Activated CD4-positive, alpha-beta T cell treated with anti-CD3 and anti-CD28 coated beads for 36 hours (primary cell): ENCODE results near the gene ASB4. TPM values are rescaled to one million over a fixed set of nuclear protein-coding genes. Genes with fewer than 3 reads are reported as not detected.
"Not testable (repeated sequence)": the region's sequence is repeated elsewhere in the genome, so short reads cannot be mapped to it uniquely, and the experiment has no call there.

ENCODE experiments used
- ATAC-seq: fragments of 200-7000 bp; cut with Tn5 transposase; one replicate; pipeline ENCODE4 v1.10.0; 2021; ENCODE audit warnings: mild to moderate bottlenecking, moderate library complexity
- CTCF ChIA-PET: fragments of 350-600 bp; sonication (Branson Sonifier 250); formaldehyde crosslinking; loops from one replicate; lab custom pipeline; 2021; ENCODE audit warnings: antibody characterized with exemption; lab: Charles Lee
- POLR2A ChIA-PET: fragments of 350-600 bp; sonication (Branson Sonifier 250); formaldehyde crosslinking; loops from one replicate; lab custom pipeline; 2021; ENCODE audit warnings: antibody characterized with exemption, inconsistent platforms; lab: Charles Lee
- DNase-seq: peaks from one replicate; pipeline ENCODE4 v3.0.0-alpha.2; 2020
- H3K27ac Mint-ChIP-seq: one replicate; pipeline ENCODE4 v1.8.0; 2021; ENCODE audit warnings: mixed read lengths
- H3K27me3 Mint-ChIP-seq: one replicate; pipeline ENCODE4 v1.8.0; 2021; ENCODE audit warnings: mixed read lengths
- H3K36me3 Mint-ChIP-seq: one replicate; pipeline ENCODE4 v1.8.0; 2021; ENCODE audit warnings: low read depth, mixed read lengths
- H3K4me1 Mint-ChIP-seq: one replicate; pipeline ENCODE4 v1.8.0; 2021; ENCODE audit warnings: mixed read lengths
- H3K4me3 Mint-ChIP-seq: one replicate; pipeline ENCODE4 v1.8.0; 2021; ENCODE audit warnings: mild to moderate bottlenecking, moderate library complexity, mixed read lengths
- H3K9me3 Mint-ChIP-seq: one replicate; pipeline ENCODE4 v1.8.0; 2021; ENCODE audit warnings: low read depth, mixed read lengths
- intact Hi-C, 2 experiments: fragments of 100-400 bp; cut with DNase I in 1 of 2; cut with micrococcal nuclease in 1 of 2; formaldehyde crosslinking; loops; one replicate each; pipeline versions ENCODE4 v1.14.2 to v1.15.1; 2022 to 2024; cut with DNase I, micrococcal nuclease
- total RNA-seq, 2 experiments: library from RNA; stranded (reverse); gene quantifications; one replicate each; pipeline ENCODE4 v1.2.3, GENCODE V29; 2021

ASB4 gene
- total RNA-seq, 2 experiments from 2014 or later, result not detected

DNA sequence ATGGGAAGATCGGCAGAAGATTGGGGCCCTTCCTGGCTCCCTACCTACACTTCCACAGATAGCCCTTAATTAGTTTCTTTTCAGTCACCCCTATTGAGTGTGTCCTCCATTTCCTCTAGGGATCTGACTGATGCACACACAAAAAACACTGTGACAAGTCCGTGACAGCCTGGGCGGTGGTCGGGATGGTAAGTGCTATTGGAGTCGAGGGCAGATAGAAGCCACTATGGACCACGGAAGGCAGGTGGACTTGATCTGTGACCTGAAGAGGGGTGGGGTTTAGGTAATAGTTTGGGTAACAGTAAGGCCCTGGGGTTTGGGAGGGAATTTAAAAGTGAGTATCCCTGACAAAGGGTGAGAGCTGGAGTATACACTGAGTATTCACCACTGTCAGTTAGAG, 57.6 kb downstream of the ASB4 start:
- Mint-ChIP-seq H3K4me3 (no peak overlapping the region), H3K9me3 (no peaks in the 10 kb centered on the region), H3K36me3 (no peaks in the 10 kb centered on the region), H3K4me1 (no peaks in the 10 kb centered on the region), H3K27ac (no peak overlapping the region), H3K27me3 (peaks cover 14% of the 10 kb centered on the region)
- ATAC-seq (no peak), DNase-seq (no peak)
- ChIA-PET CTCF (no interaction called here), POLR2A (no interaction called here)
- intact Hi-C loops, result no loop called here

DNA sequence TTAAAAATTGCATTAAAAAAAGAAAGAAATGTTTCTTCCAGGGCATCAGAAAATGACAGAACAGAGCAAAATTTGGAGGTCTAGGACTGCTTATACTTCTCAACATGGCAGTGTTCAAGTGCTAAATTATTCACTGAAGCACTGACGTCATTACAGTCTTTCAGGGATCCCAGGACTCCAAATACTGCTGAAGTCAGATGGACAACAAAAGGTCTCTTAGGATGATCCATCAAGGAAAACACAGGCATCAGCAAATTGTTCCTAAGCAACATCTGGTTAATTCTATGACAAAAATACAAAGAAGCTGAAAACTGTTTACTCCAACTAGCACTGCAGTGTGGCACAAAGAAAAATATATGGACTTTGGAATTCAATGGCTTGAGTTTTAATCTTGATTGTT, 58.4 kb downstream of the ASB4 start:
- H3K9me3 Mint-ChIP-seq, result no peaks in the 10 kb centered on the region
- intact Hi-C loops, result no loop called here
- H3K36me3 Mint-ChIP-seq, result no peaks in the 10 kb centered on the region
- POLR2A ChIA-PET, result no interaction called here
- H3K4me1 Mint-ChIP-seq, result no peaks in the 10 kb centered on the region
- no peak overlapping the region for H3K27ac Mint-ChIP-seq
- DNase-seq (no peak), ATAC-seq (no peak)
- H3K4me3 Mint-ChIP-seq, result no peak overlapping the region
- CTCF ChIA-PET, result interaction anchor here (1.2 kb wide), 1 partner anchor 9 kb away, joined by 3 read pairs; no protein-coding TSS in a partner anchor
- H3K27me3 Mint-ChIP-seq, result peaks cover 11% of the 10 kb centered on the region

DNA sequence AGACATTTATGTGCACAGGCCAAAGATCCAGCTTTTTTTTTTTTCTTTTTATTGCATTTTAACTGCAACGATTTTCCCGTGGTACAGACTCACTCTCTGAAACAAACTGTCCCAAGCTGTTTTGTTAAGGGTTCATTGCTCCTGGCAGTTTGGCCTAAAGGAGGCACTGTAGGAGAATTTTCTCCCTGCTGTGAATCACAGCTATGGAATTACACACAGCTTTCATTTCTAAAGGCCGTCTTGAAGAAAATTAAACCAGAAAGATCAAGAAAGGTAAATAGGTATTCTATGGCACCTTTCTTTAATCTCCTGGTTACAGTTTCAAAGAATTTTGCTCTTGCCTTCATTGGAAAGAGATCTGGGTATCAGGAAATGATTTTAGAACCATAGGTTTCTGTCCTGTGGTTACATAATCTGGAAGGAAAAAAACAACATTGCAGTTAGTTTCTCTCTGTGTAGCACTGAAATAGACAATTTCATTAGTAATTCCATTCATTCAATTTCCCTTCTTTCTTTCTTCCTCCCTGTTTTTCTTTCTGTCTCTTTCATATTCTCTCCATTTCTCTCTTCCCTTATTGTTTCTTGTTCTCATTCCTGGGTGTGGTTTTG, 59.4 kb downstream of the ASB4 start:
- ChIA-PET POLR2A (no interaction called here), CTCF (interaction anchor here (0.9 to 1.2 kb wide), 2 partner anchors 9 to 10 kb away, joined by 3 read pairs; no protein-coding TSS in a partner anchor)
- Mint-ChIP-seq H3K27me3 (peaks cover 11% of the 10 kb centered on the region), H3K4me1 (no peaks in the 10 kb centered on the region), H3K4me3 (no peak overlapping the region), H3K27ac (no peak overlapping the region), H3K36me3 (no peaks in the 10 kb centered on the region), H3K9me3 (no peaks in the 10 kb centered on the region)
- intact Hi-C loops, result no loop called here
- DNase-seq (no peak), ATAC-seq (no peak)

DNA sequence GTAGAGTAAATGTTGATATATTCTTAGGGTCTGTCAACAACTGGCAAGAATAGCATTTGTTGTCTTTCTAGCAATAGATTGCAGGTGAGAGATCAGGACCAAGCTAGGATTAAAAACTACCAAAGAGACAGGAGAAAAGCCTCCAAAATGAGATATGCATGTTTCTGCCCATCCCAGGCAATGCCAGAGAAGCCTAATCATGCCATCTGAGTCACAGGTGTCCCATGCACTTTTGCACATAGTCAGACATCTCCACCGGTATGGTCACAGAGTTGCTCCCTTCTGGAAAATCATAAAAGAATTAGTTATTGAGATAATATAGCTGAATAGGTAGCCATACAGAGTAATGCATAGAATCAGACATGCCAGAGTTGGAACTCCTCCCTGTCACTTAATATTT, 59.9 kb downstream of the ASB4 start:
- DNase-seq, result no peak
- intact Hi-C loops, result no loop called here
- H3K4me3 Mint-ChIP-seq, result no peak overlapping the region
- POLR2A ChIA-PET, result no interaction called here
- peaks cover 10% of the 10 kb centered on the region for H3K27me3 Mint-ChIP-seq
- no peak overlapping the region for H3K27ac Mint-ChIP-seq
- CTCF ChIA-PET, result no interaction called here
- no peaks in the 10 kb centered on the region for H3K36me3 Mint-ChIP-seq
- no peaks in the 10 kb centered on the region for H3K9me3 Mint-ChIP-seq
- no peaks in the 10 kb centered on the region for H3K4me1 Mint-ChIP-seq
- no peak for ATAC-seq

DNA sequence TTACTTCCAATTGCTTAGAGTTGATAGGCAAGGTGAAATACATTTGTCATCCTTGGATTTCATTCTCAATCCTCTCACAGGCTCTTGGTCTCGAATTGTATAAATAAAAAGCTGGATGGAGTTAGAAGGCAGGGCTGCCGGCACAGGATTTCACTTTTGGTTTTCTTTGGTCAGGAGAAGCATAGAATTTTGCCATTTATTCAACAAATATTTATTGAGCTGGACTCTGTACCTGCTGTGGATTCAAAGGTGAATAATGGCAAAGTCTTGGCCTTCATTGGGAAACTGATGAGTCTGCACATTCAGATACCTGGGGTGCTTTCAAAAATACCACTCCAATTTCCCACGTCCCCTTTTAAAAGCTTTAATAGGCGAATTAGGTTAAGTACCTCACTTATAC, 60.9 kb downstream of the ASB4 start:
- intact Hi-C loops, result no loop called here
- ChIA-PET CTCF (no interaction called here), POLR2A (no interaction called here)
- ATAC-seq (no peak), DNase-seq (no peak)
- no peak overlapping the region for H3K4me3 Mint-ChIP-seq
- no peak overlapping the region for H3K27ac Mint-ChIP-seq
- H3K4me1 Mint-ChIP-seq, result no peaks in the 10 kb centered on the region
- no peaks in the 10 kb centered on the region for H3K9me3 Mint-ChIP-seq
- H3K36me3 Mint-ChIP-seq, result no peaks in the 10 kb centered on the region
- H3K27me3 Mint-ChIP-seq, result peaks cover 11% of the 10 kb centered on the region

DNA sequence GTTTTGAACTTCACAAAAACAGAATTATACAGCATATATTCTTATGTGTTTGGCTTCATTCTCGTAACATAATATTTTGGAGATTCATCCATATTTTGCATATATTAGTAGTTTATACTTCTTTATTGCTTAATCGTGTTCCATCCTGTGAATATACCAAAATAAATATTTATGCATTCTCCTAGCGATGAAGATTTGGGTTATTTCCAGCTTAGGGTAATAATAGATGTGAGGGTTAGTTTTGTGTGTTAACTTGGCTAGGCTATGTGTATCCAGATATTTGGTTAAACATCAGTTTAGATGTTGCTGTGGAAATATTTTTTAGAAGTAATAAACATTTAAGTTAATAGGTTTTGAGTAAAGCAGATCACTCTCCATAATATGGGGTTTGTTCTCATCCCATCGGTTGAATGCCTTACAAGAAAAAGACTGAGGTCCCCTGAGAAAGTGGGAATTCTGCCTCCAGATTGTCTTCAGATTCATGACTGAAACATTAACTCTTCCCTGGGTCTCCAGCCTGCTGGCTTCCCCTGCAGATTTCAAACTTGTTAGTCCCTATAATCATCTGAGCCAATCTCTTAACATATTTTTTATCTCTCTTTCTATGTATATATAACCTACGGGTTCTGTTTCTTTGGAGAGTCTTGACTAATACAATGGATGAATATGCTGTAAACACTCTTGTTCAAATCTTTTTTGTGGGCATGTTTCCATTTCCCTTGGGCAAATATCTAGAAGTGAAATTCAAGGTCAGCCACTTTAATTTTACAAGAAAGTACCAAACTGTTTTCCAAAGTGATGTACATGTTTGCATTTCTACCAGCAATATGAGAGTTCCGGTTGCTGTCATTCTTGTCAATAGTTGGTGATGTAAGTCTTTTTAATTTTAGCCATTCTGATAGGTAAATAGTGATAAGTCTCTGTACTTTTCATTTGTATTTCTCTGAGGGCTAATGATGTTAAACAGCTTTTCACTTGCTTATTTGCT, 61.9 kb downstream of the ASB4 start:
- intact Hi-C loops, result no loop called here
- no peak for DNase-seq
- ChIA-PET CTCF (no interaction called here), POLR2A (no interaction called here)
- no peak for ATAC-seq
- no peak overlapping the region for H3K4me3 Mint-ChIP-seq
- H3K36me3 Mint-ChIP-seq, result no peaks in the 10 kb centered on the region
- H3K27ac Mint-ChIP-seq, result no peak overlapping the region
- H3K9me3 Mint-ChIP-seq, result no peaks in the 10 kb centered on the region
- H3K27me3 Mint-ChIP-seq, result peaks cover 11% of the 10 kb centered on the region
- no peaks in the 10 kb centered on the region for H3K4me1 Mint-ChIP-seq

DNA sequence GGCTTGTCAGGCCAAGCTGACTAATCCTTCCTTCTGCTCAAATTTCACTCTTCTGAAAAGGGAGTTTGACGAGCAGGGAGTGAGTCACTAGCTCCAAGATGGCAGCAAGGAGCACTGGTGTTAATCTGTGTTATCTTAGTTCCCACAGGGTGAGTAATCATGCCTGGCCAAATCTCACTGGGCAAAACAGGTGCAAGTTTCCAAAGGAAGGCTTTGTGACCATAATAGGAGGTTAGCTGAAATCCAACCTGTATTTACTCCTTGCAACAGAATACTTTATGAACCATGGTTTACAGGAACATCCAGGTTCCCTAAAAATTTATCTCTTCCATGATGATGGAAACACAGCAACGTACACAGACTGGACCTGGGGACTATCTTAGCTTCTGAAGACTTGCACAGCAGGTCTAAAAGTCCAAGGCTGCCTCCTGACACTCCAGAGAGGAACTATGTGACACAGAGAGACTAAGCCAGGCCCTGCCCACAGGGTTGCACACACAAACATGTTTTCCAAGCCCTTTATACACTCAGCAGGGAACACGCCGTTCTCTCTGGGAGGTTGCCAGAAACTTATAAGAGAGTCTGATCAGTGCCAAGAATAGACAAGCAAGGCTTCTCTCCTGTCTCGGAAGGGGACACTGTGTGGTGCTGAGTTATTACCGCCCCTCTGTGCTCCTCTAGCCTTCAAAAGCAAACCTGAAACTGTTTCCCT, 64.2 kb downstream of the ASB4 start:
- Mint-ChIP-seq H3K9me3 (no peaks in the 10 kb centered on the region), H3K36me3 (no peaks in the 10 kb centered on the region), H3K4me1 (no peaks in the 10 kb centered on the region), H3K27ac (no peak overlapping the region), H3K4me3 (no peak overlapping the region), H3K27me3 (peaks cover 10% of the 10 kb centered on the region)
- CTCF ChIA-PET, result interaction anchor here (0.6 kb wide), 1 partner anchor 58 kb away, joined by 3 read pairs; no protein-coding TSS in a partner anchor
- POLR2A ChIA-PET, result no interaction called here
- intact Hi-C loops, result no loop called here
- ATAC-seq (peak; percentile 36), DNase-seq (no peak)

DNA sequence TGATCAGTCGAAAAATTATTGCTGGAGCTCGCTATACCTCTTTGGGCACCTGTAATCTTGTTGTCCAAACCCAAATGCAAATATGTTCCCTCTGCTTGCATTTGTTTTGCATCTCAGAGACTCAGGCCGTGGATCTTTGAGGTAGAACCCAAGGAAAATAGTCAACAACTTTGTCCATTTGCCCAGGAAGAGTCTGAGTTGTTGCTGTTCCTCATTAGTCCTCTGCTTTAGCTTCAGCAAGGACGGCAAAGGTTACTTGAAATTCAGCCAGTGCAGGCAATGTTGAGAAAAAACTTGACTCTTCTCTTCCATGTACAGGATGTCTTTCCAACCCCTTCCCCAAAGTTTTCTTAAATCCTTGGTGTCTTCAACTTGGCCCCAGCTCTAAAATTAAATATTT, 64.8 kb downstream of the ASB4 start:
- Mint-ChIP-seq H3K4me1 (no peaks in the 10 kb centered on the region), H3K36me3 (no peaks in the 10 kb centered on the region), H3K27ac (no peak overlapping the region), H3K9me3 (no peaks in the 10 kb centered on the region), H3K4me3 (no peak overlapping the region), H3K27me3 (peaks cover 8% of the 10 kb centered on the region)
- POLR2A ChIA-PET, result no interaction called here
- intact Hi-C loops, result no loop called here
- CTCF ChIA-PET, result no interaction called here
- no peak for ATAC-seq
- no peak for DNase-seq

DNA sequence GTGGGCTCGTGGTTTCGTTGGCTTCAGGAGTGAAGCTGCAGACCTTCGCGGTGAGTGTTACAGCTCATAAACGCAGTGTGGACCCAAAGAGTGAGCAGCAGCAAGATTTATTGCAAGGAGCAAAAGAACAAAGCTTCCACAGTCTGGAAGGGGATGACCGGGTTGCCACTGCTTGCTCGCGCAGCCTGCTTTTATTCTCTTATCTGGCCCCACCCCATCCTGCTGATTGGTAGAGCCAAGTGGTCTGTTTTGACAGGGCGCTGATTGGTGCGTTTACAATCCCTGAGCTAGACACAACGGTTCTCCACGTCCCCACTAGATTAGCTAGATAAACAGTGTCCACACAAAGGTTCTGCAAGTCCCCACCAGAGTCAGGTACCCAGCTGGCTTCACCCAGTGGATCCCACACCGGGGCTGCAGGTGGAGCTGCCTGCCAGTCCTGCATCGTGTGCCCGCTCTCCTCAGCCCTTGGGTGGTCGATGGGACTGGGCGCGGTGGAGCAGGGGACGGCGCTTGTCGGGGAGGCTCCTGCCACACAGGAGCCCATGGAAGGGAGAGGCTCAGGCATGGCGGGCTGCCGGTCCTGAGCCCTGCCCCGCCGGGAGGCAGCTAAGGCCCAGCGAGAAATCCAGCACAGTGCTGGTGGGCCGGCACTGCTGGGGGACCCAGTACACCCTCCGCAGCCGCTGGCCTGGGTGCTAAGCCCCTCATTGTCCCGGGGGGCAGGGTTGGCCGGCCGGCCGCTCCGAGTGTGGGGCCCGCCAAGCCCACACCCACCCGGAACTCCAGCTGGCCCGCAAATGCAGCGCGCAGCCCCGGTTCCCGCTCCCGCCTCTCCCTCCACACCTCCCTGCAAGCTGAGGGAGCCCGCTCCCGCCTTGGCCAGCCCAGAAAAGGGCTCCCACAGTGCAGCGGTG, 66.5 kb downstream of the ASB4 start:
- H3K9me3 Mint-ChIP-seq, H3K36me3 Mint-ChIP-seq, POLR2A ChIA-PET, ATAC-seq, DNase-seq, H3K4me1 Mint-ChIP-seq, H3K27ac Mint-ChIP-seq, CTCF ChIA-PET, H3K4me3 Mint-ChIP-seq, H3K27me3 Mint-ChIP-seq, intact Hi-C loops: not testable (repeated sequence)

DNA sequence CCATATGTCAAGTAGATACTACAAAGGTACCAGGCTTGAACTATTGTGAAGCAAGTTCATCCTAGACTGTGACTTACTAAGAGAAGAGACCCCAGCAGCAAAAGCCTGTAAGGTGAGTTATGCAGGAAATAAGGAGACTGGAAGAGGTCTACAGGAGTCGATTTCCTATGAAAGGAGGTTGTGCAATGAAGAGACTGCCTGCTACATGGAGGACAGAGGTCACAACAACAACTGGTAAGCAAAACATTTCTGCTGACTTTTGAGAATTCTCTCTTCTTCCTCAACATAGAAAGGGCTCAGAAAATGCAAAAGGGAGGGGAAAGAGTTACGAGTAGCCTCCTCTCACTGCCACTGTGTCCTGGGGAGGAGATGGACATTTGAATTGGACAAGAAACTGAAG, 68.2 kb downstream of the ASB4 start:
- ChIA-PET CTCF (no interaction called here), POLR2A (no interaction called here)
- Mint-ChIP-seq H3K27ac (no peak overlapping the region), H3K9me3 (no peaks in the 10 kb centered on the region), H3K36me3 (no peaks in the 10 kb centered on the region), H3K4me1 (no peaks in the 10 kb centered on the region), H3K4me3 (no peak overlapping the region), H3K27me3 (peaks cover 11% of the 10 kb centered on the region)
- intact Hi-C loops, result no loop called here
- DNase-seq (no peak), ATAC-seq (no peak)

DNA sequence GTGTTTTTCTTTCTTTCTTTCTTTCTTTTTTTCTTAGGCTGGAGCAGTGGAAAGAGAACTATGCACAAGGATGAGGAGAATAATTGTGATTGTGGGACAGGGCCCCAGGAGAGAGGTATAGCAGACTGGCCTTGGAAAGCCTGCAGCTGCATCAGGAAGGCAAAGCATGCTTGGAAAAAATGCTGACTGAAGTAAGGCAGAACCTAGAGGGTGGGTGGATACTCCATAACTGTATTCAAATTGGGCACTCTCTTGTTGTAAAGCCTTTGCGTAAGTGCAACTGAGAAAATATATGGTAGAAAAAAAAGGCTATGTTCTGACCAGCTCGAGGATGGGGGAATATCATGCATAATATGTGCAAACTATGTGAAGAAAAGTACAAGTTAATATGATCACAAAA, 71.0 kb downstream of the ASB4 start:
- Mint-ChIP-seq H3K27me3 (peaks cover 6% of the 10 kb centered on the region), H3K4me3 (no peak overlapping the region), H3K27ac (no peak overlapping the region), H3K9me3 (no peaks in the 10 kb centered on the region), H3K4me1 (no peaks in the 10 kb centered on the region), H3K36me3 (no peaks in the 10 kb centered on the region)
- ChIA-PET CTCF (no interaction called here), POLR2A (no interaction called here)
- DNase-seq (no peak), ATAC-seq (no peak)
- intact Hi-C loops, result no loop called here
